ENCODE data around the gene ABTB1. TPM values are rescaled to one million over a fixed set of nuclear protein-coding genes. Genes with fewer than 3 reads are reported as not detected.
"Not testable (repeated sequence)": the region's sequence is repeated elsewhere in the genome, so short reads cannot be mapped to it uniquely, and the experiment has no call there.

ABTB1 gene
- total RNA-seq, 1 experiment from 2014 or later: 3.6 TPM

GRCh38 chr3:127701280-127701911 is 28.6 kb downstream of the ABTB1 start:
- H3K4me2 ChIP-seq (ENCODE audit: low read length): no peak overlapping the region
- peaks cover 35% of the 10 kb centered on the region for H3K4me1 ChIP-seq (ENCODE audit: insufficient read depth, low read length)
- no peaks in the 10 kb centered on the region for H3K27me3 ChIP-seq (ENCODE audit: low read length)
- H3K9ac ChIP-seq (ENCODE audit: low read length): no peak overlapping the region
- H3K36me3 ChIP-seq (ENCODE audit: low read depth, low read length): no peaks in the 10 kb centered on the region
- no peaks in the 10 kb centered on the region for H3K9me2 ChIP-seq (replicated peaks; ENCODE audit: low read length)
- POLR2A ChIA-PET (ENCODE audit: unreplicated experiment): no interaction called here
- H3K27ac ChIP-seq (ENCODE audit: low read length): no peak overlapping the region
- H3K4me3 ChIP-seq (ENCODE audit: low read length): no peak overlapping the region
- BruUV-seq (replicated peaks): no TSS peak
- H2AFZ ChIP-seq (ENCODE audit: low read length): no peak overlapping the region
- DNase-seq: no peak
- TF ChIP-seq EZH2phosphoT487 (IDR thresholded peaks at IDR 0.05; ENCODE audit: borderline replicate concordance, low read length) (no peak), EZH2 (IDR thresholded peaks at IDR 0.05; ENCODE audit: low read length, unreplicated experiment) (no peak), CTCF (conservative IDR thresholded peaks at IDR 0.05; ENCODE audit: low read depth, low read length) (no peak)
- CTCF ChIA-PET: no interaction called here
- no peaks in the 10 kb centered on the region for H3K9me3 ChIP-seq (ENCODE audit: low read length)
- intact Hi-C loops (cut with micrococcal nuclease): no loop called here
- no peaks in the 10 kb centered on the region for H4K20me1 ChIP-seq (ENCODE audit: low read length)
- H3K79me2 ChIP-seq (ENCODE audit: low read length): no peaks in the 10 kb centered on the region
- no peak for ATAC-seq
- no peaks in the 10 kb centered on the region for H3F3A ChIP-seq (ENCODE audit: low read length, unreplicated experiment)

GRCh38 chr3:127702151-127702578 is 29.4 kb downstream of the ABTB1 start:
- TF ChIP-seq EZH2 (IDR thresholded peaks at IDR 0.05; ENCODE audit: low read length, unreplicated experiment): no peak
- TF ChIP-seq EZH2phosphoT487 (IDR thresholded peaks at IDR 0.05; ENCODE audit: borderline replicate concordance, low read length): no peak
- TF ChIP-seq CTCF (conservative IDR thresholded peaks at IDR 0.05; ENCODE audit: low read depth, low read length): no peak
- Histone ChIP-seq H3K36me3 (ENCODE audit: low read depth, low read length) (no peaks in the 10 kb centered on the region), H3K27ac (ENCODE audit: low read length) (no peak overlapping the region), H3K9me3 (ENCODE audit: low read length) (no peaks in the 10 kb centered on the region), H3K4me1 (ENCODE audit: insufficient read depth, low read length) (peaks cover 28% of the 10 kb centered on the region), H3K9me2 (replicated peaks; ENCODE audit: low read length) (no peaks in the 10 kb centered on the region), H3K9ac (ENCODE audit: low read length) (no peak overlapping the region), H3K4me2 (ENCODE audit: low read length) (no peak overlapping the region), H3K79me2 (ENCODE audit: low read length) (no peaks in the 10 kb centered on the region), H2AFZ (ENCODE audit: low read length) (no peak overlapping the region), H3F3A (ENCODE audit: low read length, unreplicated experiment) (no peaks in the 10 kb centered on the region), H4K20me1 (ENCODE audit: low read length) (no peaks in the 10 kb centered on the region), H3K27me3 (ENCODE audit: low read length) (no peaks in the 10 kb centered on the region), H3K4me3 (ENCODE audit: low read length) (no peak overlapping the region)
- POLR2A ChIA-PET (ENCODE audit: unreplicated experiment): no interaction called here
- BruUV-seq (replicated peaks): no TSS peak
- intact Hi-C loops (cut with micrococcal nuclease): no loop called here
- no peak for ATAC-seq
- no peak for DNase-seq
- CTCF ChIA-PET: no interaction called here

GRCh38 chr3:127704840-127705239 is 32.1 kb downstream of the ABTB1 start:
- intact Hi-C loops (cut with micrococcal nuclease); H3K9me2 ChIP-seq (replicated peaks; ENCODE audit: low read length); H3K36me3 ChIP-seq (ENCODE audit: low read depth, low read length); H3K27ac ChIP-seq (ENCODE audit: low read length); CTCF ChIA-PET; H3K4me3 ChIP-seq (ENCODE audit: low read length); H4K20me1 ChIP-seq (ENCODE audit: low read length); H3K27me3 ChIP-seq (ENCODE audit: low read length); H3K9me3 ChIP-seq (ENCODE audit: low read length); H2AFZ ChIP-seq (ENCODE audit: low read length); H3F3A ChIP-seq (ENCODE audit: low read length, unreplicated experiment); DNase-seq; POLR2A ChIA-PET (ENCODE audit: unreplicated experiment); H3K79me2 ChIP-seq (ENCODE audit: low read length); H3K4me1 ChIP-seq (ENCODE audit: insufficient read depth, low read length); BruUV-seq (replicated peaks); H3K9ac ChIP-seq (ENCODE audit: low read length); ATAC-seq; H3K4me2 ChIP-seq (ENCODE audit: low read length): not testable (repeated sequence)
